IPS-20b (cell line): Measurements from ENCODE around the gene BMPER.

Source experiments
- H3K27ac ChIP-seq: one replicate; pipeline ENCODE4 v1.5.1; 2013; ENCODE audit warnings: low read length
- H3K27me3 ChIP-seq: 2 replicates; pipeline ENCODE4 v1.6.1; 2013; ENCODE audit warnings: mild to moderate bottlenecking, low read length, inconsistent platforms; ENCODE audit not compliant: insufficient read depth
- H3K36me3 ChIP-seq: 2 replicates; pipeline ENCODE4 v1.6.1; 2013; ENCODE audit warnings: low read depth, mild to moderate bottlenecking, inconsistent platforms, low read length, moderate library complexity; ENCODE audit not compliant: insufficient read depth
- H3K4me1 ChIP-seq: 2 replicates; pipeline ENCODE4 v1.6.1; 2013; ENCODE audit warnings: mild to moderate bottlenecking, control low read depth, inconsistent platforms, low read length, moderate library complexity; ENCODE audit not compliant: insufficient read depth
- H3K4me3 ChIP-seq: 2 replicates; pipeline ENCODE4 v1.5.1; 2013; ENCODE audit warnings: mild to moderate bottlenecking, low read length, inconsistent platforms
- H3K9ac ChIP-seq: 2 replicates; pipeline ENCODE4 v1.6.1; 2013; ENCODE audit warnings: low read depth, mild to moderate bottlenecking, inconsistent platforms, low read length, moderate library complexity
- H3K9me3 ChIP-seq: 2 replicates; pipeline ENCODE4 v1.6.1; 2013; ENCODE audit warnings: mild to moderate bottlenecking, low read depth, low read length, inconsistent platforms; ENCODE audit not compliant: insufficient read depth

Gene BMPER

DNA sequence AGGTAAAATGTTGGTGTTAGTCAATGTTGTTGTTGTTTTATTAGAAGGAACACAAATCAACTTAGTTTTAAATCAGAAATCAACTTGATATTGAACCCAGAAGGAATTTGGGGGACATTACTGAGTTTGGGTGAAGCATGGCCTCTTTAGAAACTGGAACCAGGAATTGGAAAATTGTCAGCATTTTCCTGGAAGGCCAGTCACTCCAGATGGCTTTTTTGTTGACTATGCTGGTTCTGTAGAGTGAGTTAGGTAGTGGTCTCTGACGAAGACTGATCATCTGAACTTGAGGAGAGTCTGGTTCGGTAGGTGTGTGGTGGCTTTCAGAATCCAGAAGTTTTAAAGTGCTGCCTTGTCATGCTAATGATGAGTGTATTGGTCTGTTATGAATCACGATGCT, 111.5 kb downstream of the BMPER start:
- Histone ChIP-seq H3K4me3 (no peak overlapping the region), H3K9ac (no peak overlapping the region), H3K4me1 (no peaks in the 10 kb centered on the region), H3K36me3 (no peaks in the 10 kb centered on the region), H3K27me3 (no peaks in the 10 kb centered on the region), H3K9me3 (no peaks in the 10 kb centered on the region), H3K27ac (no peak overlapping the region)

DNA sequence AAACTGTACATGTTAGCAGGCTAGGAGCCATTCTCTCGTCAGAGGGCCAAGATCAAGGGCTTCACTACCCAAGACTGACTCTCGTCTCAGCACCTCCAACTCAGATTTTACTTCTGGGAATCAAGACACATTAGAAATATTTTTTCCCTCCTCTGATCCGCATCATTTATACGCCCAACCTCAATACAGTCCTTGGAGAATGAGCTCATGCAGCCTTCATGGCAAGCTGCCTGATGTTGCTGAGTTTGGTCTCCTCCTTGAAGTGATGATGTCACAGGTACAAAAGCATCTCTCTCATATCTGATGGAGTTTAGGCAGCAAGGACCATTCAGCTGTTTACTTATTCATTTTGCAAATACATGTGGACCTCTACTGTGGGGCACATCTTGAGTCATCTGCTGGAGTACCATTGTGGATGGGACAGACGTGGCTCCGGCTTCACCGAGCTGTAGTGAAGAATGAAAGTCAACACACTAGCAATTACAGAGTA, 114.0 kb downstream of the BMPER start:
- Histone ChIP-seq H3K27me3 (no peaks in the 10 kb centered on the region), H3K9me3 (no peaks in the 10 kb centered on the region), H3K27ac (no peak overlapping the region), H3K4me3 (no peak overlapping the region), H3K4me1 (no peaks in the 10 kb centered on the region), H3K9ac (no peak overlapping the region), H3K36me3 (no peaks in the 10 kb centered on the region)

DNA sequence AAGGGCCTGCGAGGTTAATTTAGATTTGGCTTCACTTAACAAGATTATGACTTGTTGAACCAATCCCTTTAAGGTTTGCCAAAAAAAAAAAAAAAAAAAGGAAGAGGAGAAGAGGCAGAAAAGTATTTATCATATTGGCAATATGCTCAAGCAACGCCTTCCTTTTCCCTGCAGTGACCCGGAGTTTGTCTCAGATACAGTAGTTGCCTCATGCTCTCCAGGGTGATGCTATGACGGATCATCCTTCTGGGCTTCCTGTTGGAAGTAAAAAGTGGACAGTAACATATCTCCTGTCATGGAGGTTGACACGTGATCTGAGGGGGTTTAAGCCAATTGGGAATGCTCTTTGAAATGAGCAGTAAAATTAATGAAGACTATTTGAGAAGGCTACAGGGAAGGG, 117.3 kb downstream of the BMPER start:
- no peaks in the 10 kb centered on the region for H3K4me1 ChIP-seq
- no peak overlapping the region for H3K4me3 ChIP-seq
- no peaks in the 10 kb centered on the region for H3K36me3 ChIP-seq
- no peaks in the 10 kb centered on the region for H3K27me3 ChIP-seq
- H3K27ac ChIP-seq: no peak overlapping the region
- no peak overlapping the region for H3K9ac ChIP-seq
- H3K9me3 ChIP-seq: no peaks in the 10 kb centered on the region

DNA sequence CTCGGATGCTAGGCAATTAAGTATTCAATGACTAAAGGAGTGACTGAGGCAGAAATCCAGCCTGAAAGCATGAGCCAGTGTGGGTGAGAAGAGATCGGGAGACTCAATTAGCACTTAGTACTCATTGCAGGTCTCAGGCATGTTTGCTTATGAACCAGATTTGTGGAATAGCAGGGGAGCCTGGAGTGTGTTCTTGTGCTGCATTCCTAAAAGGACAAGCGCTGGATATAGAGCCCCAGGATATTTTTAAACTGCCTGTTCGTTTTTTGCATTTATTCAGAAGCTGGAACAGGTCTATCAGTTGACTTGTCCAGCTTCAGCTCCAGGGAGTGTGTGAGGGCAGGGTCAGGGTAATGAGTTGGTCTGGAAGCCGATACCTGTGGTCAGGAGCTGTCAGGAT, 120.3 kb downstream of the BMPER start:
- Histone ChIP-seq H3K27ac (no peak overlapping the region), H3K9ac (no peak overlapping the region), H3K36me3 (no peaks in the 10 kb centered on the region)

DNA sequence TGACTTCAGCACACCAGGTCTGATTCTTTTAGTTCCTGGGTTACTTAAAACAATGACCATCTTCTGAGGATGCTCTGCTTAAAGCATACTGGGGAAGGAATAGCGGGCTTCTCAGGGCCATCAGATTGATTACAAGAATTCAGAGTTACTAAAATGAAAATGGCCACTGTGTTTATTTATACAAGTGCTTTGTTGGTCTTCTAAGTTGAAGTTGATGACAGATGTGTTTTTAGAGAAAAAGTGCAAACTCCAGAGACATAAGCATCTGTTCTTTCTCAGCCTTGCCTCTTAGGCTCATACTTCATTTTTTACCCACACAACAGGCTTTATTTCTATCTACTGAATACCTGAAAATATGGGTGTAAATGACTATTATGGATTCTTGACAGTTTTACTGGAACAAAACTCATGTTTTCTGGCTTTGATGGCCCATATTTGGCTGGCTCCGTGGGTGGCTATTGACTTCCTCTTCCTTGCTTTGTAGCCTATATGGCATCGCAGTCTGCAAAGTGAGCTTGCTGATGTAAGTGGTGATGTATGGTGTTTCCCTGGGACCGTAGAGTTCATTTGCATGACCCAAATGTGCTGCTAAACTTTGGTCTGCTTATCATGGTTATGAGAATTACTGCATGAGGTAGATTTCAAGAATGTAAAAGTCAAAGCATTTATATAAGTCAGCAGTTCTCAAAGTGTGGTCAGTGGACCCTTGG, 121.3 kb downstream of the BMPER start:
- Histone ChIP-seq H3K4me1 (no peaks in the 10 kb centered on the region), H3K36me3 (no peaks in the 10 kb centered on the region), H3K27me3 (no peaks in the 10 kb centered on the region), H3K9ac (no peak overlapping the region), H3K9me3 (no peaks in the 10 kb centered on the region), H3K27ac (no peak overlapping the region), H3K4me3 (no peak overlapping the region)

More for the DNA sequence above, 120.3 kb downstream of the BMPER start:
- Histone ChIP-seq H3K4me3 (no peak overlapping the region), H3K4me1 (no peaks in the 10 kb centered on the region), H3K27me3 (no peaks in the 10 kb centered on the region), H3K9me3 (no peaks in the 10 kb centered on the region)

DNA sequence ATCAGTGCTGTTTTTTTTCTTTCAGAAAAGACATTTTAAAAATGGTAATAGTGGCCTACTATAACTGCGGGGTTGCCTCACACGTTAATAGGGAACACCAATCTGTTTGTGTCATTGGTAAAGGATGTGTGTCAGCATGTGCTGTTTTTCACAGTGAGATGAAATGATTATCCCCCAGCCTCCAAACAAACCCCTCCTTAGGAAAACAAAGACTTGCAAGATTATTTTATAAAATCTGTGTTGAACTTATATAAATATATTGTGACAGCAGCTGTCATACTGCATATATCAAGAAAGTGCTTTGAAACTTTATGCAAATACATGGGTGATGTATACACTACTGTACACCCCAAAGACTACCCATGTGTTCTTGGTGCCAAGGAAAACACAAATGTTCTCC, 125.8 kb downstream of the BMPER start:
- Histone ChIP-seq H3K9me3 (no peaks in the 10 kb centered on the region), H3K9ac (no peak overlapping the region), H3K36me3 (no peaks in the 10 kb centered on the region), H3K4me1 (peaks cover 5% of the 10 kb centered on the region; the same call in 1 of the 2 replicates), H3K27me3 (no peaks in the 10 kb centered on the region), H3K27ac (no peak overlapping the region), H3K4me3 (no peak overlapping the region)

DNA sequence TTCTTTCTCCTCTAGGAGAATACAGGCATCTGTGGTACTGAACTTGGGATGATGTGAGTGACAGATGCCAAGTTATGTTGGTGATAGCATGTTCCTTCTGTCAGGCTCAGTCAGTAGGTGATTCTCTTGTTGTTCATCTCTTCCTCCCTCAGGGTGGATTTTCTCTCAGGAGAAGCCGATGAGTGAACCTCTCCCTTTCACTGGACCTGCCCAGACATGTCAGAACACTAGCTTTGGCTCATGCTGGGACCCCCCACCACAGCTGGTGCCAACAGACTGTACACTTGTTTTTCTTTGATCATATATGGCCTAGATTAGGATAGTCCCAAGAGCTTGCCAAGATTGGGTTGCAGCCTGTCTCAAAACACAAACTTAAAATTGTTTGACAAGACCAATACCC, 129.4 kb downstream of the BMPER start:
- H3K9ac ChIP-seq: no peak overlapping the region
- H3K27ac ChIP-seq: no peak overlapping the region
- H3K4me3 ChIP-seq: no peak overlapping the region
- no peaks in the 10 kb centered on the region for H3K9me3 ChIP-seq
- H3K36me3 ChIP-seq: no peaks in the 10 kb centered on the region
- H3K27me3 ChIP-seq: no peaks in the 10 kb centered on the region
- peaks cover 5% of the 10 kb centered on the region; the same call in 1 of the 2 replicates for H3K4me1 ChIP-seq

DNA sequence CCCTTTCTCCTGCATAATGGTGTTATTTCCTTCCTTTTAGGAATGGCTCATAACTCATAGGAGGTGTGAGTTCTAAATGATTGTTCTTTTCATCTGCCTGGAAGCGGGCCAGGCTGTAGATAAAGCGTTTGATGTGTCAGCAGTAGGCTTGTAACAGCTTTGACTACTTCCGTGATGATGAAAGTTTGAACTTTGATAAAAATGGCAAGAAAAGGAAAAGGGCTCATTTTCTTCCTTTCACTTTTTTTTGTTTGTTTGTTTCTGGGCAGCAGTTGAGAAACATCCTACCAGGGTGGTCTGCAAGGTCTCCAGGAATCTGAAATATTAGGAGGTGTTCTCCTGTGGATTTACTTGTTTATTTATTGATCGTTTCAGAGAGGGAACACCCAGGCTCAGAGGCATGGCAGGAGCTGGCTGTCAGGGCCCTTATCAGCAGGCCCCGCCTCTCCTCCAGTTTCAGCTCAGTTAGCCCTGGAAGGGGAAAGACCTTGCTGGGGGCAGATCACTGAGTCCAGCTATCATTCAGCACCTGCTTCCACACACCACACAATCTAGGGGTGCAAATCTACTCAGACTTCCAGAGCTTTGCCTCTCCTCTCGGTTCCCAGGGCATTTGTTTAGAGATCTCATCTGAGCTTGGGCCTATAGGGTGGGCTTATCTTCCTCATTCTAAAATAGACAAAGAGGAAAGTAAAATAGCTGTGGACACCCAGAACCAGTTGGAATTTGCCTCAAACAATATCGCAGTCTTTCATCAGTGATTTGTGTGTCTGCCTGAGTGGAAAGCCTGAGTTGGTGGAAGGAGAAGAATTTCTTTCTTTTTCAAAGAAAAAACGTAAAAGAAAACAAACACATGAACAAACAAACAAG, 130.9 kb downstream of the BMPER start:
- Histone ChIP-seq H3K4me3 (no peak overlapping the region), H3K9me3 (no peaks in the 10 kb centered on the region), H3K4me1 (peaks cover 5% of the 10 kb centered on the region; the same call in 1 of the 2 replicates), H3K27ac (no peak overlapping the region), H3K36me3 (no peaks in the 10 kb centered on the region), H3K9ac (no peak overlapping the region), H3K27me3 (no peaks in the 10 kb centered on the region)

DNA sequence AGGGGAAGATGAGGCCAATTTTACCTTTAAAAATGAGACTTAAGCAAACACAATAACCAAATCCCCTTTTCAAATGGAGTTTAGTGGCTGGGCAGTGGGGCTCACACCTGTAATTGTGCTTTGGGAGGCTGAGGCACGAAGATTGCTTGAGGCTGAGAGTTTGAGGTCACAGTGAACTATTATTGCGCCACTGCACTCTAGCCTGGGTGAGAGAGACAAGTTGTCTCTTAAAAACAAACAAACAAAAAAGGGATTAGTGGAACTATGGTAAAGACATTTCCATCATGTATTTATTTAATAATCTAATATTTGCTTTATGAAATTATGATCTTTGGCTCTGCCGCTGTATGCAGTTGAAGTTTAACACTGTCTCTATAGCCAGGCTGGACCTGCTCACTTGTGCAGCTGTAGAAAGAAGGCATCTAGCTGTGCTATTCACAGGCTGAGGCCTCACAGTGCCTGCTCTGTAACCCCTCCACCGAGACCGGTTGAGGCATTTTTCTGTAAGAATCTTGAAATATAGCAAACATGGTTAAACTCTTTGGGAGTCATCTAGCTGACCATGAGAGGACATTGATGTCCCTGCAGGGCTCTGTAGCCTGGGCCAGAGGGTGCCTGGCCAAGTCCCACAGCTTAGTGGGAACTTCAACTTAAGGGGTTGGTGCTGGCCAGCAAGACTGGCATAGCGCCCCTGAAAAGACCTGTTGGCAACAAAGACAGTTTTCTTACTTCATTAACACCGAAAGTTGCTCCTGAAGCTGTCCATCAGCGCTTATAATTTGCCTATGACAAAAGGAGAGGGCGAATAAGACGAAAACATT, 131.8 kb downstream of the BMPER start:
- H3K36me3 ChIP-seq: no peaks in the 10 kb centered on the region
- peaks cover 5% of the 10 kb centered on the region; the same call in 1 of the 2 replicates for H3K4me1 ChIP-seq
- no peaks in the 10 kb centered on the region for H3K27me3 ChIP-seq
- H3K9me3 ChIP-seq: no peaks in the 10 kb centered on the region
- H3K9ac ChIP-seq: no peak overlapping the region
- no peak overlapping the region for H3K4me3 ChIP-seq
- no peak overlapping the region for H3K27ac ChIP-seq

DNA sequence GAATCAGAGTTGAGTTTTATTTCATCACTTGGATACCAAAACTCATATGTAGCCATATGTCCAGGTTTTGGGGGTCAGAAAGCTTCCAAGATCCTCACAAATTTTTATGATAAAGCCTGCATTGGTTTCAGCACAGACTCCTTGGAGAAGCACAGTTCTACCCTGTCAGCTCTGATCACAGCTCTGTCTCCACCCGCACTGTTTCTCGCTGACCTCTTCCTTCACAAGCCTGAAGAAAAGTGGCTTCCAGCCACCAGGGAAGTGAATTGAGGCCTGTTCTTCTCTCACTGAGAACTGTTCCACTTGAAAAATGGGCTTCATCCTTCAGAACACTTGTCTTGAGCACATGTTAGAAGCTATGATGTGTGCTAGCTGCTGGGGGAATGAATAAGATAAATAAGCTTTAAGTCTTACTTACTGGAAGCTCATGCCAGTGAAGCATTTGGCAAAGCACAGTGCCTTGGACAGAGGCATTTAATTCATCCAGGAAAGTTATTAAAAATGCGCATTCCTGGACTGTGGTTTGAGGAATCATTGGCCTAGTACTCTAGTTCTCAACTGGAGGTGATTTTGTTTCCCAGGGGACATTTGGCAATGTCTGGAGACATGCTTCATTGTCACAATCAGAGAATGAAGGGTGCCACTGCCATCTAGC, 133.6 kb downstream of the BMPER start:
- no peaks in the 10 kb centered on the region for H3K27me3 ChIP-seq
- H3K9me3 ChIP-seq: no peaks in the 10 kb centered on the region
- no peak overlapping the region for H3K27ac ChIP-seq
- no peaks in the 10 kb centered on the region for H3K36me3 ChIP-seq
- H3K9ac ChIP-seq: no peak overlapping the region
- peaks cover 5% of the 10 kb centered on the region; the same call in 1 of the 2 replicates for H3K4me1 ChIP-seq
- no peak overlapping the region for H3K4me3 ChIP-seq

DNA sequence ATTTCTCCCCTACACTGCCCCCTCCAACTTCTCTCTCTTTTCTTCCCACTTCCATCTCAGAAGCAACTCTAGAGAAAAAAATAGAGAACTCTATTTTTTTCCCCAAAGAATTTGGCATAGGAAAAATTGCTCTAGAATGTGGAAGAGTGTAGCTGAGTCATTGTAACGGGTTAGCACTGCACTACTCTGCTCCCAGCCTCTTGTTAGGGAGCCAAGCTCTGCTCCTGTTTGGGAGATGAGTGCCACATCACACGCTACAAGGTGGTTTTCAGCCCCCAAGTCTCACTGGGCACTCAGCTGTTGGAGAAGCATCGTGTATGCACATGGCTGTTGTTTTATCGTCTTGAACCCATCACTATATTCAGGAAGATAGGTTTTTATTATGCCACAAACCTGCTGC, 136.4 kb downstream of the BMPER start:
- H3K4me1 ChIP-seq: no peaks in the 10 kb centered on the region; the same call in 1 of the 2 replicates

More for the DNA sequence above, 136.4 kb downstream of the BMPER start:
- no peak overlapping the region for H3K4me3 ChIP-seq
- H3K27ac ChIP-seq: no peak overlapping the region
- no peak overlapping the region for H3K9ac ChIP-seq
- H3K27me3 ChIP-seq: no peaks in the 10 kb centered on the region
- H3K9me3 ChIP-seq: no peaks in the 10 kb centered on the region
- no peaks in the 10 kb centered on the region for H3K36me3 ChIP-seq
